Left renal cortex interstitium (tissue), 4 donors: ENCODE data around the gene DNAJA3. TPM values are rescaled to one million over a fixed set of nuclear protein-coding genes. Genes with fewer than 3 reads are reported as not detected.

Source experiments
- DNase-seq, 4 donors: peaks; one replicate each; pipeline ENCODE4 v3.0.0-alpha.2; 2013; ENCODE audit warnings: low read depth in 4 of 4, low spot score in 2 of 4, missing footprints in 1 of 4
- polyA plus RNA-seq, 4 donors: library from polyadenylated mRNA; unstranded; fragments of 120-200 nt; gene quantifications; one replicate each; pipeline ENCODE4 v1.2.1, GENCODE V29; 2013; ENCODE audit not compliant: insufficient read length in 4 of 4

DNAJA3 gene
- polyA plus RNA-seq, 4 donors = 36.4 to 47.8 (median 40.1) TPM

- DNase-seq = no peak
These were observed 74.6 kb downstream of the DNAJA3 start for GRCh38 chr16:4500272-4500671.

GRCh38 chr16:4501071-4501478 lies 75.4 kb downstream of the DNAJA3 start:
- DNase-seq = no peak

DNA sequence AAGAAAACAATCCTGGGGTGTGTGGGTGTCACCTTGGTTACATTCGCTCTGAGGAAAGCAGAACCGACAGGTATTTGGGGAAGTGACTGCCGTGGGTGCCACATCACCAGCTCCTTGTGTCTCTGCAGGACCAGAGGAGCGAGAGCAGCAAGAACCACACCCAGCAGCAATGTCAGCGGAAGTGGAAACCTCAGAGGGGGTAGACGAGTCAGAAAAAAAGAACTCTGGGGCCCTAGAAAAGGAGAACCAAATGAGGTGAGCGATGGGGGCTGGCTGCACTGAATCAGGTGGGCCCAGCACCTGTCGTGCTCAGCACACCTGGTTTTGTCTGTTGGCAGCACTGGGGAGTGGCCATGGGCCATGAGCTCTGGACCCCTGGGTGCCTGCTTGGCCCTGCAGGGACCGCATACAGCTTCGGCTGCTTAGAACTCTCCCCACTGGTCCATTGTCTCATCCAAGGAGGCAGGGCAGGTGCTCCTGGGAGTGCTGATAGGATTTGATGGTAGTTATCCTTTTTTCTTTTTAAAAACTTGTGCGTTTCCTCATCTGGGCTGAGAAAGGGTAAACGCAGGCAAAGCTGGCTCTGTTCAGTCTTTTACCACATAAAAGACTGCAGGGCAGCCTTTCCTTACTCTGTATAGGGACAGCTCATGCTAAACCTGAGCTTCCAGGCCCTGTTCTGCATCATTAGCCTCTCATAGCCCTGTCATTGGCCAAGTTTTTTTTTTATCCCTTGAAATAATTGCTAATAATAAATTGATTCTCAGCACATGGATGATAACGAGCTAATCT lies 79.9 kb downstream of the DNAJA3 start:
- DNase-seq = no peak

Other genes starting within 250 kb of the DNAJA3 start
- gene SRL, start 183.8 kb upstream of the DNAJA3 start, polyA plus RNA-seq = 1 to 10 TPM in 3 of 4 donors, under 1 TPM in 1; 0.88 to 1.6 (median 1.1) TPM
- gene TFAP4, start 152.8 kb upstream of the DNAJA3 start, polyA plus RNA-seq = 10 to 100 TPM; 18.3 to 25.8 (median 23.3) TPM
- 10 to 100 TPM; 32.5 to 59.1 (median 48.3) TPM for gene GLIS2, start 109.8 kb upstream of the DNAJA3 start, polyA plus RNA-seq
- 10 to 100 TPM; 16.7 to 34.2 (median 30.6) TPM for gene PAM16, start 74.5 kb upstream of the DNAJA3 start, polyA plus RNA-seq
- gene VASN, start 54.0 kb upstream of the DNAJA3 start, polyA plus RNA-seq = 10 to 100 TPM; 33.7 to 76.0 (median 60.9) TPM
- 10 to 100 TPM; 14.1 to 24.9 (median 21.6) TPM for gene CORO7, start 9.3 kb upstream of the DNAJA3 start, polyA plus RNA-seq
- gene NMRAL1, start 48.8 kb downstream of the DNAJA3 start, polyA plus RNA-seq = 10 to 100 TPM; 37.7 to 50.6 (median 44.1) TPM
- 10 to 100 TPM; 48.9 to 56.0 (median 53.3) TPM for gene HMOX2, start 50.5 kb downstream of the DNAJA3 start, polyA plus RNA-seq
- gene CDIP1, start 112.9 kb downstream of the DNAJA3 start, polyA plus RNA-seq = 10 to 100 TPM; 28.0 to 30.7 (median 30.6) TPM
- gene C16orf96, start 130.5 kb downstream of the DNAJA3 start, polyA plus RNA-seq = under 1 TPM; 0.23 to 0.43 (median 0.31) TPM
- gene UBALD1, start 189.0 kb downstream of the DNAJA3 start, polyA plus RNA-seq = 10 to 100 TPM in 3 of 4 donors, 1 to 10 TPM in 1; 10.0 to 30.7 (median 23.6) TPM
- 10 to 100 TPM; 38.4 to 71.1 (median 61.0) TPM for gene MGRN1, start 199.0 kb downstream of the DNAJA3 start, polyA plus RNA-seq